HepG2 (cell line): ENCODE data around the gene TARM1. TPM values are rescaled to one million over a fixed set of nuclear protein-coding genes. Genes with fewer than 3 reads are reported as not detected.

ENCODE experiments used
- ARNTL ChIP-seq: sonication (generic); formaldehyde crosslinking; IDR thresholded peaks from 2 replicates; pipeline ENCODE4 v1.4.0; 2020; ENCODE audit warnings: mild to moderate bottlenecking, missing genetic modification reagents
- HDAC6 ChIP-seq: fragments of 200-600 bp; sonication (generic); IDR thresholded peaks from 2 replicates; pipeline ENCODE4 v1.7.0; 2017; ENCODE audit warnings: mild to moderate bottlenecking, antibody characterized with exemption, low read length, low read depth
- HNRNPLL ChIP-seq: fragments of 200-400 bp; formaldehyde crosslinking; IDR thresholded peaks from 2 replicates; pipeline ENCODE4 v1.6.1; 2017; ENCODE audit warnings: mild to moderate bottlenecking, low read depth, low read length; ENCODE audit not compliant: poor library complexity, severe bottlenecking
- RBM22 ChIP-seq: fragments of 200-400 bp; formaldehyde crosslinking; optimal IDR thresholded peaks from 2 replicates; pipeline ENCODE3; 2017; ENCODE audit warnings: mild to moderate bottlenecking, low read length, moderate library complexity
- RELA ChIP-seq: sonication (generic); formaldehyde crosslinking; IDR thresholded peaks from 2 replicates; pipeline ENCODE4 v1.4.0; 2020; ENCODE audit warnings: missing genetic modification reagents
- SRF ChIP-seq: IDR thresholded peaks from 2 replicates; pipeline ENCODE4 v1.6.1; 2011; ENCODE audit warnings: mild to moderate bottlenecking, low read depth, low read length, moderate library complexity
- TMF1 ChIP-seq: sonication (generic); formaldehyde crosslinking; IDR thresholded peaks from 2 replicates; pipeline ENCODE4 v1.8.1; 2022; ENCODE audit warnings: low read depth, missing genetic modification reagents
- ZFP36L1 ChIP-seq: sonication (generic); formaldehyde crosslinking; IDR thresholded peaks from 2 replicates; pipeline ENCODE4 v1.8.0; 2022; ENCODE audit warnings: mild to moderate bottlenecking, missing genetic modification reagents, moderate library complexity
- ZNF44 ChIP-seq: sonication (generic); formaldehyde crosslinking; IDR thresholded peaks from 2 replicates; pipeline ENCODE4 v1.5.1; 2020; ENCODE audit warnings: mild to moderate bottlenecking, missing genetic modification reagents
- ZNF496 ChIP-seq: sonication (generic); formaldehyde crosslinking; IDR thresholded peaks from 2 replicates; pipeline ENCODE4 v1.8.1; 2023; ENCODE audit warnings: mild to moderate bottlenecking, moderate library complexity, missing genetic modification reagents; ENCODE audit not compliant: insufficient replicate concordance
- ZNF567 ChIP-seq: sonication (generic); formaldehyde crosslinking; IDR thresholded peaks from 2 replicates; pipeline ENCODE4 v1.8.1; 2023; ENCODE audit warnings: mild to moderate bottlenecking, missing genetic modification reagents, borderline replicate concordance
- ZNF703 ChIP-seq: sonication (generic); formaldehyde crosslinking; IDR thresholded peaks from 2 replicates; pipeline ENCODE4 v1.5.1; 2020; ENCODE audit warnings: missing genetic modification reagents, mild to moderate bottlenecking, moderate library complexity, borderline replicate concordance
- ZNF777 ChIP-seq: sonication (generic); formaldehyde crosslinking; IDR thresholded peaks from 2 replicates; pipeline ENCODE4 v1.4.0; 2020; ENCODE audit warnings: missing genetic modification reagents
- polyA plus RNA-seq, 8 experiments: library from polyadenylated mRNA; depleted of rRNA in 3 of 8; stranded (reverse) in 7 of 8; unstranded in 1 of 8; fragments of >200 nt; fragmentation: Illumina TruSeq in 4 of 8; extraction: Trizol in 4 of 8; gene quantifications; 2 replicates each; pipeline versions ENCODE4 v1.2.1 to v1.2.3, GENCODE V29; 2011 to 2016; ENCODE audit warnings: low read depth in 4 of 8, missing spikeins in 1 of 8, mixed read lengths in 1 of 8; ENCODE audit not compliant: insufficient read depth in 1 of 8
- total RNA-seq, 5 experiments: library from RNA; depleted of rRNA; stranded (reverse); fragments of >200 nt; fragmentation: Illumina TruSeq; extraction: Trizol; gene quantifications; 2 replicates each; pipeline ENCODE4 v1.2.3, GENCODE V29; 2016; ENCODE audit warnings: low read depth in 1 of 5
- TF ChIP-seq, protein P1 (sequence below), 2 experiments: sonication (generic) in 1 of 2; formaldehyde crosslinking in 1 of 2; IDR thresholded peaks; 2 replicates each; pipeline versions ENCODE4 v1.4.0 to v1.6.1; 2016 to 2020; ENCODE audit warnings: borderline replicate concordance in 1 of 2, low read depth in 1 of 2, mild to moderate bottlenecking in 1 of 2, missing genetic modification reagents in 1 of 2
- TF ChIP-seq, protein P2 (sequence below): sonication (generic); formaldehyde crosslinking; IDR thresholded peaks from 2 replicates; pipeline ENCODE4 v1.4.0; 2020; ENCODE audit warnings: missing genetic modification reagents
- TF ChIP-seq, protein P3 (sequence below): sonication (generic); formaldehyde crosslinking; IDR thresholded peaks from 2 replicates; pipeline ENCODE4 v1.4.0; 2020; ENCODE audit warnings: mild to moderate bottlenecking, missing genetic modification reagents
- TF ChIP-seq, protein P4 (sequence below): IDR thresholded peaks from 2 replicates; pipeline ENCODE4 v1.6.1; 2016
- TF ChIP-seq, protein P5 (sequence below): sonication (generic); formaldehyde crosslinking; IDR thresholded peaks from 2 replicates; pipeline ENCODE4 v1.5.0; 2020; ENCODE audit warnings: mild to moderate bottlenecking, missing genetic modification reagents, borderline replicate concordance

Gene TARM1
- total and polyA plus RNA-seq, 2 of the 13 experiments (the other 11 are each of a cell fraction or from before 2014, with no cell fraction given): not detected

DNA sequence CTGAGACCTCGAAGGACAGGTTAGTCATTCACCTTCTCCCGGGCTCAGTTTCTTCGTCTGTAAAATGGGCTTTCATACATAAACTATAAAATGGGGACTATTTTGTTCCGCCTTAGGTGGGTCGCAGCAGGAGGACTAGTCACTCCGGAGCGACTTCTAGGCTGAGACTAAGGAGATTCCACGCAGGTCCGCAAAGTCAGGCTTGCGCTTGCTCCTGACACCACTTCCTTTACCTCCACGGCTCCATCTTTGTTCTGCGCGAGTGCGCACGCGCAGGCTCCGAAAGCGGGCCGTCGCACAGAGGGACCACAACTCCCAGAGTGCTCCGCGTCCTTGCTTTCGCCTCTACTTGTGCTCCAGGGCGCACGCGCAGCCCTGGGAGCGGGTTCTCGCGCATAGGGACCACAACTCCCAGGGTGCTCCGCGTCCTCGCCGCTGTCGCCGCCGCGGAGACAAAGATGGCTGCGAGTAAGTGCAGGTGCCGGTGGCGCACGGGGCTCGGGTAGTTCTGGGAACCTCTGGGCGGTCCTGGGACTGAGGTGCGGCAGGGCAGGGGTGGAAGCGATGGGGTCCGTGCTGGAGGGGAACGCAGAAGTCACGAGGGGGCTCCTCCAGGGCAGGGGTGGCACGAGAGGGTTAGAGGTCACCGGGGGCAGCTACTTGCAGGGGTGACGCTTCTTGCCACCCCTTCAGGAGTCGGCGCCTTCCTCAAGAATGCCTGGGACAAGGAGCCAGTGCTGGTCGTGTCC, 21.4 kb upstream of the TARM1 start, which contains the start of gene NDUFA3 (continued):
- TF ChIP-seq HNRNPLL: peak; percentile 49
- TF ChIP-seq HDAC6: no peak
- no peak for TF ChIP-seq ZNF777 (CRISPR knock-in tag)
- TF ChIP-seq SRF: no peak; the same call in 1 of the 2 replicates
- no peak for TF ChIP-seq ZNF703 (CRISPR knock-in tag)
- TF ChIP-seq, protein P1, sequence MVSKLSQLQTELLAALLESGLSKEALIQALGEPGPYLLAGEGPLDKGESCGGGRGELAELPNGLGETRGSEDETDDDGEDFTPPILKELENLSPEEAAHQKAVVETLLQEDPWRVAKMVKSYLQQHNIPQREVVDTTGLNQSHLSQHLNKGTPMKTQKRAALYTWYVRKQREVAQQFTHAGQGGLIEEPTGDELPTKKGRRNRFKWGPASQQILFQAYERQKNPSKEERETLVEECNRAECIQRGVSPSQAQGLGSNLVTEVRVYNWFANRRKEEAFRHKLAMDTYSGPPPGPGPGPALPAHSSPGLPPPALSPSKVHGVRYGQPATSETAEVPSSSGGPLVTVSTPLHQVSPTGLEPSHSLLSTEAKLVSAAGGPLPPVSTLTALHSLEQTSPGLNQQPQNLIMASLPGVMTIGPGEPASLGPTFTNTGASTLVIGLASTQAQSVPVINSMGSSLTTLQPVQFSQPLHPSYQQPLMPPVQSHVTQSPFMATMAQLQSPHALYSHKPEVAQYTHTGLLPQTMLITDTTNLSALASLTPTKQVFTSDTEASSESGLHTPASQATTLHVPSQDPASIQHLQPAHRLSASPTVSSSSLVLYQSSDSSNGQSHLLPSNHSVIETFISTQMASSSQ (IDR thresholded peaks at IDR 0.05; ENCODE audit: low read depth): no peak
- TF ChIP-seq, protein P1 (CRISPR knock-in tag; IDR thresholded peaks at IDR 0.05; ENCODE audit: borderline replicate concordance): 0 out of 2 replicates have a peak, but pooled peaks have one; percentile 36
- no peak for TF ChIP-seq TMF1
- no peak for TF ChIP-seq ZNF44 (CRISPR knock-in tag)
- TF ChIP-seq, protein P2, sequence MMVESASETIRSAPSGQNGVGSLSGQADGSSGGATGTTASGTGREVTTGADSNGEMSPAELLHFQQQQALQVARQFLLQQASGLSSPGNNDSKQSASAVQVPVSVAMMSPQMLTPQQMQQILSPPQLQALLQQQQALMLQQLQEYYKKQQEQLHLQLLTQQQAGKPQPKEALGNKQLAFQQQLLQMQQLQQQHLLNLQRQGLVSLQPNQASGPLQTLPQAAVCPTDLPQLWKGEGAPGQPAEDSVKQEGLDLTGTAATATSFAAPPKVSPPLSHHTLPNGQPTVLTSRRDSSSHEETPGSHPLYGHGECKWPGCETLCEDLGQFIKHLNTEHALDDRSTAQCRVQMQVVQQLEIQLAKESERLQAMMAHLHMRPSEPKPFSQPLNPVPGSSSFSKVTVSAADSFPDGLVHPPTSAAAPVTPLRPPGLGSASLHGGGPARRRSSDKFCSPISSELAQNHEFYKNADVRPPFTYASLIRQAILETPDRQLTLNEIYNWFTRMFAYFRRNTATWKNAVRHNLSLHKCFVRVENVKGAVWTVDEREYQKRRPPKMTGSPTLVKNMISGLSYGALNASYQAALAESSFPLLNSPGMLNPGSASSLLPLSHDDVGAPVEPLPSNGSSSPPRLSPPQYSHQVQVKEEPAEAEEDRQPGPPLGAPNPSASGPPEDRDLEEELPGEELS (CRISPR knock-in tag): no peak; the same call in 1 of the 2 replicates
- TF ChIP-seq ZNF567: peak; percentile 92; the same call in 1 of the 2 replicates
- peak; percentile 50; the same call in 1 of the 2 replicates for TF ChIP-seq ARNTL (CRISPR knock-in tag)
- no peak for TF ChIP-seq ZNF496
- no peak for TF ChIP-seq RELA (CRISPR knock-in tag)
- no peak for TF ChIP-seq RBM22
- TF ChIP-seq, protein P3, sequence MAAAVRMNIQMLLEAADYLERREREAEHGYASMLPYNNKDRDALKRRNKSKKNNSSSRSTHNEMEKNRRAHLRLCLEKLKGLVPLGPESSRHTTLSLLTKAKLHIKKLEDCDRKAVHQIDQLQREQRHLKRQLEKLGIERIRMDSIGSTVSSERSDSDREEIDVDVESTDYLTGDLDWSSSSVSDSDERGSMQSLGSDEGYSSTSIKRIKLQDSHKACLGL (CRISPR knock-in tag): peak; percentile 92; the same call in 1 of the 2 replicates
- TF ChIP-seq, protein P4, sequence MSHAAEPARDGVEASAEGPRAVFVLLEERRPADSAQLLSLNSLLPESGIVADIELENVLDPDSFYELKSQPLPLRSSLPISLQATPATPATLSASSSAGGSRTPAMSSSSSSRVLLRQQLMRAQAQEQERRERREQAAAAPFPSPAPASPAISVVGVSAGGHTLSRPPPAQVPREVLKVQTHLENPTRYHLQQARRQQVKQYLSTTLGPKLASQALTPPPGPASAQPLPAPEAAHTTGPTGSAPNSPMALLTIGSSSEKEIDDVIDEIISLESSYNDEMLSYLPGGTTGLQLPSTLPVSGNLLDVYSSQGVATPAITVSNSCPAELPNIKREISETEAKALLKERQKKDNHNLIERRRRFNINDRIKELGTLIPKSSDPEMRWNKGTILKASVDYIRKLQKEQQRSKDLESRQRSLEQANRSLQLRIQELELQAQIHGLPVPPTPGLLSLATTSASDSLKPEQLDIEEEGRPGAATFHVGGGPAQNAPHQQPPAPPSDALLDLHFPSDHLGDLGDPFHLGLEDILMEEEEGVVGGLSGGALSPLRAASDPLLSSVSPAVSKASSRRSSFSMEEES (CRISPR knock-in tag): no peak
- TF ChIP-seq, protein P5, sequence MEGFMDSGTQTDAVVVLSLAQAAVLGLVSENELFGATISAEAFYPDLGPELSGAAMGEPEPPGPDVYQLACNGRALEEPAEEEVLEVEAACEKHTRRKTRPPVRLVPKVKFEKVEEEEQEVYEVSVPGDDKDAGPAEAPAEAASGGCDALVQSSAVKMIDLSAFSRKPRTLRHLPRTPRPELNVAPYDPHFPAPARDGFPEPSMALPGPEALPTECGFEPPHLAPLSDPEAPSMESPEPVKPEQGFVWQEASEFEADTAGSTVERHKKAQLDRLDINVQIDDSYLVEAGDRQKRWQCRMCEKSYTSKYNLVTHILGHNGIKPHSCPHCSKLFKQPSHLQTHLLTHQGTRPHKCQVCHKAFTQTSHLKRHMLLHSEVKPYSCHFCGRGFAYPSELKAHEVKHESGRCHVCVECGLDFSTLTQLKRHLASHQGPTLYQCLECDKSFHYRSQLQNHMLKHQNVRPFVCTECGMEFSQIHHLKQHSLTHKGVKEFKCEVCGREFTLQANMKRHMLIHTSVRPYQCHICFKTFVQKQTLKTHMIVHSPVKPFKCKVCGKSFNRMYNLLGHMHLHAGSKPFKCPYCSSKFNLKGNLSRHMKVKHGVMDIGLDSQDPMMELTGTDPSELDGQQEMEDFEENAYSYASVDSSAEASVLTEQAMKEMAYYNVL: peak; percentile 83; the same call in 1 of the 2 replicates
- TF ChIP-seq ZFP36L1 (CRISPR knock-in tag): no peak
